GM12864 (cell line): ENCODE measurements around the gene TAF8.

Experiments used
- DNase-seq: peaks from one replicate; pipeline ENCODE4 v3.0.0-alpha.2; 2011; ENCODE audit warnings: low read depth
- H3K4me3 ChIP-seq: 2 replicates; pipeline ENCODE4 v1.5.1; 2011; ENCODE audit warnings: mild to moderate bottlenecking, low read depth, low read length, control low read depth
- TF ChIP-seq, protein P1 (sequence below): IDR thresholded peaks from 2 replicates; pipeline ENCODE4 v1.5.1; 2011; ENCODE audit warnings: low read depth, mild to moderate bottlenecking, moderate library complexity, low read length, control low read depth, inconsistent platforms; ENCODE audit errors: missing control alignments

Gene TAF8

DNA sequence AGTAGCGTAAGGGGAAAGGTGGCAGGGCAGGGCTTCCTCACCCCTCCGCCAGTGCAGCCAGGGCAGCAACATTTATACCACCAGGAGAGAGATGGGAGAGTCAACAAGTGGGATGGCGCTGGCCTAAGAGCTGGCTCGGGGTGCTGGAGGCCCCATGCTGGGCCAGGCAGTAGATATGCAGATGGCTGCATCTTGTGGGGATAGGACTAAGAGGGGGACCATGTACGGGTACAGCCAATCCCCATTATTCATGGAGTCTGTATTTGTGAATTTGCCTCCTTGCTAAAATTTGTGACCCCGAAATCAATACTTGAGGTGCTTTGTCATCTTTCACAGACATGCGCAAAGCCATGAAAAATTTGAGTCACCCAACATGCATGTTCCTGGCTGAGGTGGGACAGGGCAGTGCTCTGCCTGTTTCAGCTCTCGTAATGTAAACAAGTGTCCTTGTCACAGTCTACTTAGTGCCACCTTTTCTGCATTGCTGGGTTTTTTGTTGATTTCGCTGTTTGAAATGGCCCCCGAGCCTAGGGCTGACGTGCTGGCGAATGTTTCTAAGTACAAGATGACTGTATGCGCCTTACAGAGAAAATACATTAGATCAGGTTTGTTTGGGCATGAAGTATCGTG, 27.5 kb upstream of the TAF8 start:
- TF ChIP-seq, protein P1, sequence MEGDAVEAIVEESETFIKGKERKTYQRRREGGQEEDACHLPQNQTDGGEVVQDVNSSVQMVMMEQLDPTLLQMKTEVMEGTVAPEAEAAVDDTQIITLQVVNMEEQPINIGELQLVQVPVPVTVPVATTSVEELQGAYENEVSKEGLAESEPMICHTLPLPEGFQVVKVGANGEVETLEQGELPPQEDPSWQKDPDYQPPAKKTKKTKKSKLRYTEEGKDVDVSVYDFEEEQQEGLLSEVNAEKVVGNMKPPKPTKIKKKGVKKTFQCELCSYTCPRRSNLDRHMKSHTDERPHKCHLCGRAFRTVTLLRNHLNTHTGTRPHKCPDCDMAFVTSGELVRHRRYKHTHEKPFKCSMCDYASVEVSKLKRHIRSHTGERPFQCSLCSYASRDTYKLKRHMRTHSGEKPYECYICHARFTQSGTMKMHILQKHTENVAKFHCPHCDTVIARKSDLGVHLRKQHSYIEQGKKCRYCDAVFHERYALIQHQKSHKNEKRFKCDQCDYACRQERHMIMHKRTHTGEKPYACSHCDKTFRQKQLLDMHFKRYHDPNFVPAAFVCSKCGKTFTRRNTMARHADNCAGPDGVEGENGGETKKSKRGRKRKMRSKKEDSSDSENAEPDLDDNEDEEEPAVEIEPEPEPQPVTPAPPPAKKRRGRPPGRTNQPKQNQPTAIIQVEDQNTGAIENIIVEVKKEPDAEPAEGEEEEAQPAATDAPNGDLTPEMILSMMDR, result no peak
- DNase-seq, result no peak
- no peak overlapping the region for H3K4me3 ChIP-seq

DNA sequence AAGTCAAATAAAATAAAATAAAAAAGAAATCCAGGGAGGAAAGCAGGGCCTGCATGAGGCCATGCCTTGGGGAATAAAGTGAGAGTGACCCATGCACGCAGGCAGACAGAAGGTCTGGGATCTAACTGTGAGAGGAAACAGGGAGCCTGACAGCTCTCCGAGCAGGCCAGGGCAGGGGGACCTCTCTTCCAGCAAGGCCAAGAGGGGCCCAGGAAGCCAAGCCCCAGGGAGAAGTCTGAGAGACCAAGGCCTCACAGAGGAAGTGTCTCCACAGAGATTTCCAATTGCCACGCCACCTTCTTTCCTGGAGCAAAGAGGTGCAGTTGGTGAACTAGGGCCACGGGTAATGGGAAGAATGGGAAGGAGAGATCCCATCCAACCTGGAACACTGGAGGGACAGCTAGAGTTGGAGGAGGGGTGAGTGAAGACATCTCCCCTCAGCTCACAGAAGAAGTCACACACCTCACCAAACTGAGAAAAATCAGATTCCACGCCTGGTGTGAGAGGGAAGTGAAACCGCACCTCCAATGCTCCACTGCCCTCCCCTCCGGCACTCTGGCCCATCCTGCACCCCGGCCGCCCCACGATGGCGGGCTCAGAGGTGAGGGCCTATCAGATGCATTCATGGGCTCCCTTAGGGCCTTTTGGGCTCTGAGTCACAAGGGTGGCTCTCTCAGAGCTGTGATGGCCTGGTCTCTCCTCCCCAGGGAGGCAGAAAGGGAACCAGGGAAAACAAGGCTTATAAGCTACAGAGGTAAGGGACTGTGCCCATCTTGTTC, 25.1 kb upstream of the TAF8 start:
- no peak overlapping the region for H3K4me3 ChIP-seq
- peak; percentile 64 for DNase-seq
- TF ChIP-seq, protein P1, result no peak

DNA sequence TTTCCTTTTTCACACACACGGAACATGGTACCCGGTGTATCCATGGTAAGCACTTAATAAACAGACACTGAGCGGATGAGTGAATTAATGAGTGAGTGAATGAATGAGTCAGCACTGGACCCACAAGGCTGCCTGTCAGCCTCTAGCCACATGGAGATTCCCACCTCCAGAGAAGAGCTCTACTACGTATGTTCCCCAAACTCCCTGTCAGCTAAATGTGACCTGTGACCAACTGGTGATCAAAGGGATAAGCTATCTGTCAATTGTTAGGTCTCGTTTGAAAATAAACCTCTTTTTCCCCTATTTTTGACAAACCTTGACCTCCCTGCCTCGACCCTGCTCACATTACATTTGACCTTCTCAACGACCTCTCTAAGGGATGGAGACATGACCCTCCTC, 24.5 kb upstream of the TAF8 start:
- TF ChIP-seq, protein P1, result no peak
- no peak overlapping the region for H3K4me3 ChIP-seq
- no peak for DNase-seq

DNA sequence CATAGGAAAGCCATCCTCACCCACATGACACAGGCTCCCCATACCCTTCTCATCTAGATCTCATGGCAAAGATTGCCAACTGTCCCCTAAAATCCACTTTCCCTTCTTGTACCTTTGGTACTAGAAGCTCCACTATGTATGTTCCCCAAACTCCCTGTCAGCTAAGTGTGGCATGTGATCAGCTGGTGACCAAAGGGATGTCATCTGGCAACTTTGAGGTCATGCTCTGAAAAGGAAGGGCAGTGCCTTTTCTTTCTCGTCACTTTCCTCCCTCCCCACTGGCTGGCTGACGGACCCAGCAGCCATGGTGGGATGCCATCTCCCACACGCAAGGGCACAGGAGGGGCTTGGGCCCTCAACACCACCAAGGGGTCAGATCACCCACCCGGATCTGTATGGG, 23.8 kb upstream of the TAF8 start:
- no peak for DNase-seq
- TF ChIP-seq, protein P1, result no peak

DNA sequence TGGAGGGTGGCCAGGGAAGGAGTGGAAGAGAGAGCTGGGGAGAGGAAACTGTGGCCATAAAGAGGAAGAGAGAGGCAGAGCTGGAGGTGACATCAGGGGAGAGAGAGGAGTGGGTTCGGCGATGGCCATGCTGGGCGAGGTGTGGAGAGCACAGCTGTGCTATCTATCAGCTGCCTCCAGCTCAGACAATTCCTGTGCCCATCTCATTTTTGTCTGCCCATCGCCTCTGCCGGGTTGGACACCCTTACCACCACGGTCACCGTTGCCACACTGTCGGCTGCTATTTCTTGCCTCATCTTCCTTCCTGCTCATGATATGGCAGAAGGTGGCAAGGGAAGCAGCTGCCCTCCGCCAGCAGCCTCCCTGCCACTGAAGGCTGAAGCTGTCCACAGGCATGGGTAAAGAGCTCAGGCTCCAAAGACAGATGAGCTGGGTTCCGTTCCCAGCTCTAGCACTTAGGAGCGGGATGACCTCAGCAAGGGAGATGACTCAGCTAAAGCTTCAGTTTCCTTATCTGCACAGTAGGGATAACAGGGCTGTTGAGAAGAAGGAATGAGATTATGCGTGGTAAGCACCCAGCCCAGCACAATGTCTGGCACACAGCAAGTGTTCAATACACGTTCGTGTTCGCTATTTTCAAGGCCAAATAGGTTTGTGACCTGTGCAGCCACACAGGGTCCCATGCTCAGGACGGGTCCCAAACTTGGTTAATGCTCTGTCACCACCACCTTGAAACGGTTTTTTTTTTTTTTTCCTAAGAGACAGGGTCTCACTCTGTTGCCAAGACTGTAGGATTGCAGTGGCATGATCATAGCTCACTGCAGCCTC, 21.9 kb upstream of the TAF8 start:
- TF ChIP-seq, protein P1, result no peak
- DNase-seq, result no peak
- H3K4me3 ChIP-seq, result no peak overlapping the region

More for the DNA sequence above, 23.8 kb upstream of the TAF8 start:
- H3K4me3 ChIP-seq, result no peak overlapping the region

DNA sequence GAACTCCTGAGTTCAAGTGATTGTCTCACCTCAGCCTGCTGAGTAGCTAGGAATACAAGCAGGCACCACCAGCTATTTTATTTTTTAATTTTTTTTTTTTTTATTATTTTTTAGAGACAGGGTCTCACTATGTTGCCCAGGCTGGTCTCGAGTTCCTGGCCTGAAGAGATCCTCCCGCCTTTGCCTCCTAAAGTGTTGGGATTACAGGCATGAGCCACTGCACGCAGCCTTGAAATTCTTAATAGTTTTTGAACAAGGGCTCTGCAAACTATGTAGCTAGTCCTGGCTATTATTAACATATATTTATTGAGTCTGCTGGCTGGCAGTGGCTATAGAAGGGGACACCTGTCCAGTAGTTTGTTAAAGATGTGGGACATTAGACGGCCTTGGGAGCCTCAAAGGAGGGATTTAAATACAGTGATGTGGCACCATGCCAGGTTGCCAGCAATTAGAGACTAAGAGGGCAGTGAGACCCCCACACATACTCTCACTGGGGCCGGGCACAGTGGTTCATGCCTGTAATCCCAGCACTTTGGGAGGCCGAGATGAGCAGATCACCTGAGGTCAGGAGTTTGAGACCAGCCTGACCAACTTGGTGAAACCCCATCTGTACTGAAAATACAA, 21.1 kb upstream of the TAF8 start:
- DNase-seq, result no peak
- TF ChIP-seq, protein P1, result no peak
- no peak overlapping the region for H3K4me3 ChIP-seq
